ENCODE measurements around the gene OR2AG1.

- TF ChIP-seq CTCF (IDR thresholded peaks at IDR 0.05), result no peak
- no peak for TF ChIP-seq POLR2A (IDR thresholded peaks at IDR 0.05)
- no peak for TF ChIP-seq POLR2AphosphoS5 (IDR thresholded peaks at IDR 0.05)
- no peak for TF ChIP-seq EP300 (IDR thresholded peaks at IDR 0.05)
Observed at GRCh38 chr11:6799402-6799801, 16.6 kb downstream of the OR2AG1 start, which contains the start of gene OR6A2.
